Measurements from ENCODE around the gene CDKN1A.
"Not testable (repeated sequence)": the region's sequence is repeated elsewhere in the genome, so short reads cannot be mapped to it uniquely, and the experiment has no call there.

CDKN1A gene

GRCh38 chr6:36699348-36699747 lies 20.8 kb downstream of the CDKN1A start:
- no peak for DNase-seq

GRCh38 chr6:36700071-36700812 lies 21.7 kb downstream of the CDKN1A start:
- DNase-seq: no peak

GRCh38 chr6:36700831-36701230 lies 22.3 kb downstream of the CDKN1A start:
- no peak for DNase-seq

- DNase-seq: no peak
These were observed 23.0 kb downstream of the CDKN1A start for GRCh38 chr6:36701401-36701991.

- DNase-seq: no peak
These were observed 24.1 kb downstream of the CDKN1A start for GRCh38 chr6:36702656-36703055.

- DNase-seq: no peak
These were observed 24.6 kb downstream of the CDKN1A start for GRCh38 chr6:36703081-36703606.

- no peak for DNase-seq
These were observed 25.5 kb downstream of the CDKN1A start for GRCh38 chr6:36703982-36704381.

- not testable (repeated sequence) for DNase-seq
These were observed 26.6 kb downstream of the CDKN1A start for GRCh38 chr6:36704961-36705577.

GRCh38 chr6:36706339-36706738 lies 27.8 kb downstream of the CDKN1A start:
- no peak for DNase-seq

GRCh38 chr6:36712816-36713215 lies 34.3 kb downstream of the CDKN1A start:
- no peak for DNase-seq

- DNase-seq: no peak
These were observed 35.3 kb downstream of the CDKN1A start for GRCh38 chr6:36713846-36714245.

GRCh38 chr6:36714511-36714910 lies 36.0 kb downstream of the CDKN1A start:
- DNase-seq: no peak

- no peak for DNase-seq
These were observed 37.0 kb downstream of the CDKN1A start for GRCh38 chr6:36715469-36715868.

GRCh38 chr6:36716476-36717093 lies 38.1 kb downstream of the CDKN1A start:
- DNase-seq: no peak

- DNase-seq: no peak
These were observed 38.8 kb downstream of the CDKN1A start for GRCh38 chr6:36717231-36717825.

GRCh38 chr6:36717871-36718540 lies 39.5 kb downstream of the CDKN1A start:
- no peak for DNase-seq

GRCh38 chr6:36718560-36718959 lies 40.0 kb downstream of the CDKN1A start:
- no peak for DNase-seq

- DNase-seq: no peak
These were observed 40.6 kb downstream of the CDKN1A start for GRCh38 chr6:36719126-36719525.

- DNase-seq: no peak
These were observed 42.0 kb downstream of the CDKN1A start for GRCh38 chr6:36720251-36721141.

- DNase-seq: no peak
These were observed 43.0 kb downstream of the CDKN1A start for GRCh38 chr6:36721369-36722140.

GRCh38 chr6:36722365-36722764 lies 43.9 kb downstream of the CDKN1A start:
- DNase-seq: no peak
